Transverse colon (tissue), 4 donors: ENCODE measurements around the gene BCCIP. TPM values are rescaled to one million over a fixed set of nuclear protein-coding genes. Genes with fewer than 3 reads are reported as not detected.

ENCODE experiments used
- DNase-seq: peaks from one replicate; pipeline ENCODE4 v3.0.0-alpha.2; 2019
- H3K27ac ChIP-seq, 4 donors: fragments of 200-600 bp; sonication (generic); 2 replicates each; pipeline ENCODE4 v1.5.1; 2016 to 2018; ENCODE audit warnings: inconsistent platforms in 4 of 4
- H3K27me3 ChIP-seq: fragments of 200-600 bp; sonication (generic); 2 replicates; pipeline ENCODE4 v1.5.1; 2017; ENCODE audit warnings: inconsistent platforms
- H3K36me3 ChIP-seq, 4 donors: fragments of 200-600 bp; sonication (generic); 2 replicates each; pipeline ENCODE4 v1.5.1; 2017 to 2019; ENCODE audit warnings: inconsistent platforms in 4 of 4
- H3K4me1 ChIP-seq, 4 donors: fragments of 200-600 bp; sonication (generic); 2 replicates each; pipeline ENCODE4 v1.5.1; 2017 to 2020; ENCODE audit warnings: inconsistent platforms in 4 of 4
- H3K4me3 ChIP-seq, 4 donors: fragments of 200-600 bp; sonication (generic); 1 replicate in 1 of 4; 2 replicates in 3 of 4; pipeline versions ENCODE4 v1.5.1 to v1.6.1; 2017 to 2019; ENCODE audit warnings: inconsistent platforms in 4 of 4
- H3K9me3 ChIP-seq, 2 donors: fragments of 200-600 bp; sonication (generic); 2 replicates each; pipeline ENCODE4 v1.5.1; 2017 to 2019; ENCODE audit warnings: inconsistent platforms in 2 of 2
- EP300 ChIP-seq: sonication (generic); formaldehyde crosslinking; IDR thresholded peaks from one replicate; pipeline ENCODE4 v1.6.1; 2017; ENCODE audit warnings: antibody characterized with exemption, low read depth
- POLR2A ChIP-seq: fragments of 450-650 bp; IDR thresholded peaks from one replicate; pipeline ENCODE4 v1.6.1; 2016; ENCODE audit warnings: antibody characterized with exemption, mild to moderate bottlenecking, moderate library complexity
- POLR2AphosphoS5 ChIP-seq, 3 donors: sonication (generic); formaldehyde crosslinking; IDR thresholded peaks; one replicate each; pipeline ENCODE4 v1.6.1; 2016; ENCODE audit warnings: antibody characterized with exemption in 3 of 3
- WGBS, 2 donors: methylation state at CpG; one replicate each; pipeline ENCODE4 v1.1.5; 2018; ENCODE audit warnings: low coverage in 1 of 2; 5-methylcytosine and 5-hydroxymethylcytosine counted together
- in situ Hi-C, 4 donors: fragments of 200-750 bp; cut with MboI; loops; one replicate each; pipeline versions ENCODE4 v1.15.0 to v1.15.1; 2017; ENCODE audit warnings: low sequenced_read_pairs in 3 of 4, low pct_ligation_motif_present in 1 of 4, low pct_unique_long_range_greater_than_20kb in 1 of 4
- intact Hi-C: fragments of 100-400 bp; cut with DNase I; formaldehyde crosslinking; loops from one replicate; pipeline ENCODE4 v1.15.1; 2023; ENCODE audit warnings: low total_unique reads
- total RNA-seq, 4 donors: library from RNA; depleted of rRNA; stranded (reverse); fragments of >200 nt; gene quantifications; one replicate each; pipeline ENCODE4 v1.1.0, GENCODE V29; 2016
- TF ChIP-seq, protein P1 (sequence below), 5 experiments: fragments of 200-600 bp in 3 of 5; fragments of 450-650 bp in 2 of 5; sonication (generic) in 3 of 5; IDR thresholded peaks; 1 replicate in 2 of 5; 2 replicates in 3 of 5; pipeline ENCODE4 v1.5.1; 2016 to 2017; ENCODE audit warnings: antibody characterized with exemption in 5 of 5, inconsistent platforms in 3 of 5, mild to moderate bottlenecking in 2 of 5, moderate library complexity in 1 of 5

The BCCIP gene
- total RNA-seq, 4 donors from 2014 or later, result 4.1 to 34.8 (median 15.0) TPM

DNA sequence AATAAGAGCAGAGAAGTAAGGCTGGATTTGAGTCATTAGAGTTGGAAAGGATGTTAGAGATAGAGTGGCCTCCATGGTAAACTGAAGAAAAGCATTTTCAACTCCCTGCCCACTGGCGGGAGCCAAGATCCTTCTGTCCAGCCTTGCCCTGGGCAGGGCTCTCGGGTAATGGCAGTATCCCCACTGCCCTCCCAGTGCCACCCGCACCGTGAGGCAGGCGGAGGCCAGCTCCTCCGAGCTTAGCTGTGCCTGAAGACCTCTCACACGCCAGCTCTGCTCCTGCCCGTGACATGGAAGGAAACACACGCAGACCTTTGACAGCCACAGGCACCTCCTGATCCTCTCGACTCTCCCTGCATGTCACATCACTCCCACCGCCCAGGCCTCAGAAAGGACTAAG lies 22.3 kb downstream of the BCCIP start:
- no peaks in the 10 kb centered on the region for H3K4me1 ChIP-seq
- in situ Hi-C loops (no loop called here), intact Hi-C loops (no loop called here)
- no peak overlapping the region for H3K27ac ChIP-seq
- 91% methylated on average over 11 of the region's 11 CpGs; no CpG with 5 or more reads in 1 of the 2 donors for WGBS, 2 donors
- H3K4me3 ChIP-seq, result no peak overlapping the region
- H3K27me3 ChIP-seq, result no peaks in the 10 kb centered on the region
- DNase-seq, result no peak
- no peaks in the 10 kb centered on the region for H3K9me3 ChIP-seq
- peaks cover 0 to 26% (median 9%) of the 10 kb centered on the region in 4 donors for H3K36me3 ChIP-seq
- TF ChIP-seq, protein P1, sequence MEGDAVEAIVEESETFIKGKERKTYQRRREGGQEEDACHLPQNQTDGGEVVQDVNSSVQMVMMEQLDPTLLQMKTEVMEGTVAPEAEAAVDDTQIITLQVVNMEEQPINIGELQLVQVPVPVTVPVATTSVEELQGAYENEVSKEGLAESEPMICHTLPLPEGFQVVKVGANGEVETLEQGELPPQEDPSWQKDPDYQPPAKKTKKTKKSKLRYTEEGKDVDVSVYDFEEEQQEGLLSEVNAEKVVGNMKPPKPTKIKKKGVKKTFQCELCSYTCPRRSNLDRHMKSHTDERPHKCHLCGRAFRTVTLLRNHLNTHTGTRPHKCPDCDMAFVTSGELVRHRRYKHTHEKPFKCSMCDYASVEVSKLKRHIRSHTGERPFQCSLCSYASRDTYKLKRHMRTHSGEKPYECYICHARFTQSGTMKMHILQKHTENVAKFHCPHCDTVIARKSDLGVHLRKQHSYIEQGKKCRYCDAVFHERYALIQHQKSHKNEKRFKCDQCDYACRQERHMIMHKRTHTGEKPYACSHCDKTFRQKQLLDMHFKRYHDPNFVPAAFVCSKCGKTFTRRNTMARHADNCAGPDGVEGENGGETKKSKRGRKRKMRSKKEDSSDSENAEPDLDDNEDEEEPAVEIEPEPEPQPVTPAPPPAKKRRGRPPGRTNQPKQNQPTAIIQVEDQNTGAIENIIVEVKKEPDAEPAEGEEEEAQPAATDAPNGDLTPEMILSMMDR (IDR thresholded peaks at IDR 0.05), result no peak
- TF ChIP-seq POLR2AphosphoS5 (IDR thresholded peaks at IDR 0.05), result no peak

DNA sequence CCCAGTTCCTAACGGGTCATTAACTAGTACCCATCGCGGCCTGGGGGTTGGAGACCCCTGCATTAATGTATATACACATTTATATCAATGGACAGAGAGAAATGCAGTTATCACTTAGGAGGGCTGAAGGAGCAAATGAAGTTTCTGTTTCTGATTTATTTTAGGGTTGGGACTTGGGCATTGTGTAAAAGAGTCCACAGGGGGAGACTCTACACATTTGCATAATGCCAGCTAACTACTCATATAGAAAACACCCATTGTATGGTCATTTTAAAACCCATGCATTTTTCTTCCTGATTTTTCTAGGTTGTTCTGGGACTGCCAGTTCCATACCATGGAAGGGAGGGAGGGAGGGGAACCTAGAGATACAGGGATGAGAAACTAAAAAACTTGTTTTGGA lies 23.5 kb downstream of the BCCIP start:
- H3K36me3 ChIP-seq, result peaks cover 0 to 24% (median 9%) of the 10 kb centered on the region in 4 donors
- TF ChIP-seq EP300 (no peak), POLR2A (no peak), POLR2AphosphoS5 (IDR thresholded peaks at IDR 0.05) (no peak)
- TF ChIP-seq, protein P1 (IDR thresholded peaks at IDR 0.05), result no peak
- WGBS, 2 donors, result 100% methylated on average over 3 of the region's 3 CpGs
- DNase-seq, result no peak
- no peaks in the 10 kb centered on the region for H3K4me1 ChIP-seq
- no peaks in the 10 kb centered on the region for H3K27me3 ChIP-seq
- no peak overlapping the region for H3K4me3 ChIP-seq
- intact Hi-C loops (no loop called here), in situ Hi-C loops (no loop called here)
- no peak overlapping the region for H3K27ac ChIP-seq
- no peaks in the 10 kb centered on the region for H3K9me3 ChIP-seq

DNA sequence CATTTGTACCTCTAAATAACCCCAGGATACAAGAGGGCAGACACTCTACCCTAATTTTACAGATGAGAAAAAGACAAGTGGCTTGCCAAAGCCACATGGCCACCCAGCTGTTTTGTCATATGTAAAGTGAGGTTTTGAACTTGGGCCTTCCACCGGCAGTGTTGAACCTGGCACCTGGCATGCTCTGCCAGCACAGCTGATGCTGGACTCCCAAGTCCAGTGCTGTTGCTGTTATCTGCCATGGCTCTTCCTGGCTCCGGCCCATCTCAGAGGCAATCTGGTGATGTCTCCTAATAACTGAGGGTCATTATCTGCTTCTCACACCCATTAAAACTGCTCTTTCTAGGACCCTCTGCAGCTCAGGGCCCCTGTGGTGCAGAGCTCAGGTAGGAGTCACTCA lies 25.0 kb downstream of the BCCIP start:
- TF ChIP-seq EP300 (no peak), POLR2AphosphoS5 (IDR thresholded peaks at IDR 0.05) (no peak), POLR2A (no peak)
- TF ChIP-seq, protein P1 (IDR thresholded peaks at IDR 0.05), result no peak
- 93% methylated on average over 2 of the region's 2 CpGs; no CpG with 5 or more reads in 1 of the 2 donors for WGBS, 2 donors
- Histone ChIP-seq H3K36me3 (peaks cover 0 to 32% (median 11%) of the 10 kb centered on the region in 4 donors), H3K27ac (no peak overlapping the region), H3K4me1 (no peaks in the 10 kb centered on the region), H3K9me3 (no peaks in the 10 kb centered on the region), H3K27me3 (no peaks in the 10 kb centered on the region), H3K4me3 (no peak overlapping the region)
- intact Hi-C loops, result no loop called here
- DNase-seq, result no peak
- in situ Hi-C loops, result no loop called here

DNA sequence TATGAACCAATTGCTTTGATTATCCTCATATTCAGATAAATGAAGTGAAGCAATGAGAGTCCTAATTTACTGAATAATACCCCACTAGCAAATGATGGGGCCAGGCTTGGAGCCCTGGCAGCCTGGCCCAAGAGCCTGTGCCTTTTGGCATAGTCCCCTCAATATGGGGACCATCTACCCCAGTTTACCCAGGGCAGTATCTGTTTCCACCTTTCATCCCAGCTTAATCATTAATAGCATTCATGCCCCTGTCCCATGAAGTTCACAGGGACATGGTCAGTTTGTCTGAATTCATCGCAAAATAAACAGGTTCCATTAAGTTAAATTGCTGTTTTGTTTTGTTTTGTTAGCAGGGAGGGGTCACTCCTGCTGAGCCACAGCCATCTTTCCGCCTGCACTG lies 25.5 kb downstream of the BCCIP start:
- Histone ChIP-seq H3K27ac (no peak overlapping the region), H3K27me3 (no peaks in the 10 kb centered on the region), H3K36me3 (peaks cover 0 to 32% (median 11%) of the 10 kb centered on the region in 4 donors), H3K4me1 (no peaks in the 10 kb centered on the region), H3K9me3 (no peaks in the 10 kb centered on the region), H3K4me3 (no peak overlapping the region)
- DNase-seq, result no peak
- TF ChIP-seq POLR2AphosphoS5 (IDR thresholded peaks at IDR 0.05), result no peak
- TF ChIP-seq POLR2A, result no peak
- TF ChIP-seq, protein P1 (IDR thresholded peaks at IDR 0.05), result no peak
- no peak for TF ChIP-seq EP300
- intact Hi-C loops, result no loop called here
- WGBS, 2 donors, result 67 to 86% methylated on average over 1 to 2 of the region's 2 CpGs
- in situ Hi-C loops, result no loop called here
